GM12878 (cell line): ENCODE measurements around the gene HOXC9. TPM values are rescaled to one million over a fixed set of nuclear protein-coding genes. Genes with fewer than 3 reads are reported as not detected.

Experiments used
- ATAC-seq: fragments of 200-7000 bp; cut with Tn5 transposase; 3 replicates; pipeline ENCODE4 v1.9.1; 2020; ENCODE audit warnings: mild to moderate bottlenecking, moderate library complexity
- BruUV-seq: library from RNA; stranded (reverse); fragments of 400-500 nt; replicated peaks from 2 replicates; lab custom pipeline; 2021; lab: Mats Ljungman, UMichigan
- CTCF ChIA-PET: fragments of 300-600 bp; sonication (Branson Sonifier 250); formaldehyde crosslinking; extraction: SDS; loops from one replicate; lab custom pipeline; 2021; ENCODE audit warnings: inconsistent platforms; lab: Yijun Ruan, JAX
- POLR2A ChIA-PET: fragments of 350-600 bp; formaldehyde crosslinking; extraction: SDS; loops from one replicate; lab custom pipeline; 2021; ENCODE audit warnings: inconsistent platforms; lab: Charles Lee
- RAD21 ChIA-PET: fragments of 300-600 bp; sonication (Branson Sonifier 250); formaldehyde crosslinking; loops from one replicate; lab custom pipeline; 2023; ENCODE audit warnings: antibody characterized with exemption; ENCODE audit not compliant: unreplicated experiment; lab: Charles Lee
- SMC1A ChIA-PET: fragments of 300-600 bp; sonication (Branson Sonifier 250); formaldehyde crosslinking; loops from one replicate; lab custom pipeline; 2023; ENCODE audit not compliant: unreplicated experiment, uncharacterized antibody; lab: Charles Lee
- DNase-seq: peaks from one replicate; pipeline ENCODE4 v3.0.0-alpha.2; 2011; ENCODE audit warnings: low read depth, low spot score
- FAIRE-seq: peaks from 3 replicates; lab custom pipeline; 2011; peaks lifted over from hg19 to GRCh38; lab: Jason Lieb, UNC
- H2AFZ ChIP-seq: 2 replicates; pipeline ENCODE4 v1.6.0; 2011; ENCODE audit warnings: low read depth, low read length, control low read depth; ENCODE audit not compliant: control insufficient read depth
- H3K27ac ChIP-seq: 2 replicates; pipeline ENCODE4 v1.5.1; 2011; ENCODE audit warnings: control low read depth; ENCODE audit not compliant: control insufficient read depth, insufficient read depth
- H3K27me3 ChIP-seq, 2 experiments: replicated peaks in 1 of 2; 2 replicates each; pipeline versions ENCODE4 v1.6.0 to v1.6.1; 2011; ENCODE audit warnings: low read length in 1 of 2; ENCODE audit not compliant: control insufficient read depth in 2 of 2, insufficient read depth in 2 of 2
- H3K36me3 ChIP-seq, 2 experiments: 2 replicates each; pipeline ENCODE4 v1.5.1; 2011; ENCODE audit warnings: low read length in 1 of 2; ENCODE audit not compliant: control insufficient read depth in 2 of 2, insufficient read depth in 2 of 2
- H3K4me1 ChIP-seq: 2 replicates; pipeline ENCODE4 v1.6.1; 2011; ENCODE audit warnings: mild to moderate bottlenecking, low read length, moderate library complexity, mixed read lengths; ENCODE audit not compliant: control insufficient read depth, insufficient read depth
- H3K4me2 ChIP-seq: 2 replicates; pipeline ENCODE4 v1.6.0; 2011; ENCODE audit warnings: control low read depth; ENCODE audit not compliant: control insufficient read depth, insufficient read depth
- H3K4me3 ChIP-seq: fragments of 200-600 bp; sonication (generic); 2 replicates; pipeline ENCODE4 v1.5.1; 2016
- H3K79me2 ChIP-seq: 2 replicates; pipeline ENCODE4 v1.6.0; 2011; ENCODE audit warnings: low read length; ENCODE audit not compliant: control insufficient read depth, insufficient read depth
- H3K9ac ChIP-seq: 2 replicates; pipeline ENCODE4 v1.8.0; 2011; ENCODE audit warnings: low read length, control low read depth, mixed read lengths; ENCODE audit not compliant: control insufficient read depth, insufficient read depth
- H3K9me3 ChIP-seq: replicated peaks from 3 replicates; pipeline ENCODE4 v1.5.1; 2011; ENCODE audit warnings: mild to moderate bottlenecking, low read length; ENCODE audit not compliant: control insufficient read depth, insufficient read depth
- H4K20me1 ChIP-seq: 2 replicates; pipeline ENCODE4 v1.6.0; 2011; ENCODE audit not compliant: control insufficient read depth, insufficient read depth
- ETV6 ChIP-seq, 2 experiments: fragments of 450-650 bp in 1 of 2; IDR thresholded peaks in 1 of 2; conservative IDR thresholded peaks in 1 of 2; 2 replicates each; pipeline ENCODE4 v1.6.1; 2014; ENCODE audit warnings: antibody characterized with exemption in 1 of 2, borderline replicate concordance in 1 of 2, low read depth in 1 of 2, mild to moderate bottlenecking in 1 of 2, moderate library complexity in 1 of 2
- EZH2 ChIP-seq: IDR thresholded peaks from 2 replicates; pipeline ENCODE4 v1.6.1; 2012; ENCODE audit warnings: low read depth, mild to moderate bottlenecking, control low read depth, inconsistent platforms, low read length, borderline replicate concordance; ENCODE audit not compliant: control insufficient read depth
- SIX5 ChIP-seq: IDR thresholded peaks from 2 replicates; pipeline ENCODE4 v1.6.1; 2011; ENCODE audit warnings: mild to moderate bottlenecking, low read depth, low read length, moderate library complexity; ENCODE audit not compliant: severe bottlenecking
- SPI1 ChIP-seq: IDR thresholded peaks from 2 replicates; pipeline ENCODE4 v1.6.1; 2011; ENCODE audit warnings: low read depth, mild to moderate bottlenecking, low read length, moderate library complexity, borderline replicate concordance; ENCODE audit not compliant: insufficient read depth
- STAT3 ChIP-seq: IDR thresholded peaks from 2 replicates; pipeline ENCODE4 v1.6.1; 2011; ENCODE audit warnings: low read depth, low read length, improper control_type of control experiment
- SUZ12 ChIP-seq: fragments of 200-600 bp; sonication (generic); IDR thresholded peaks from one replicate; pipeline ENCODE4 v1.6.1; 2018; ENCODE audit warnings: antibody characterized with exemption, mild to moderate bottlenecking; ENCODE audit not compliant: unreplicated experiment
- WRNIP1 ChIP-seq: IDR thresholded peaks from 2 replicates; pipeline ENCODE4 v1.6.1; 2011; ENCODE audit warnings: low read depth, low read length, improper control_type of control experiment, borderline replicate concordance
- WGBS: methylation state at CpG from one replicate; pipeline ENCODE4 v1.1.6; 2016; ENCODE audit warnings: low lambda C conversion rate; ENCODE audit not compliant: insufficient replicate concordance, insufficient coverage; ENCODE audit errors: missing lambda C conversion rate; 5-methylcytosine and 5-hydroxymethylcytosine counted together
- in situ Hi-C: fragments of 300-500 bp; cut with MboI; formaldehyde crosslinking; loops from 9 replicates; pipeline ENCODE4 v1.14.3; 2018; ENCODE audit warnings: mixed read lengths
- intact Hi-C: fragments of 100-400 bp; cut with micrococcal nuclease; formaldehyde crosslinking; loops from one replicate; pipeline ENCODE4 v1.14.2; 2022; ENCODE audit not compliant: unreplicated experiment
- polyA plus RNA-seq, 11 experiments: library from polyadenylated mRNA; depleted of rRNA in 4 of 11; unstranded in 6 of 11; stranded (reverse) in 5 of 11; fragments of >200 nt; fragmentation: Nextera tagmentation in 4 of 11; fragmentation: Illumina TruSeq in 1 of 11; extraction: Ambion mirVana in 4 of 11; extraction: Trizol in 1 of 11; gene quantifications; 1 replicate in 1 of 11; 2 replicates in 10 of 11; pipeline versions ENCODE4 v1.2.1 to v1.2.3, GENCODE V29; 2011 to 2016; ENCODE audit warnings: inconsistent platforms in 2 of 11, missing spikeins in 2 of 11, low read depth in 1 of 11
- total RNA-seq, 4 experiments: library from RNA; depleted of rRNA in 3 of 4; stranded (reverse); fragments of >200 nt in 3 of 4; fragmentation: Illumina TruSeq in 1 of 4; extraction: Trizol in 1 of 4; gene quantifications; 2 replicates each; pipeline versions ENCODE4 v1.2.1 to v1.2.3, GENCODE V29; 2013 to 2021
- TF ChIP-seq, protein P1 (sequence below): fragments of 450-650 bp; formaldehyde crosslinking; IDR thresholded peaks from 2 replicates; pipeline ENCODE4 v1.4.0; 2020; ENCODE audit warnings: mild to moderate bottlenecking, moderate library complexity
- TF ChIP-seq, protein P2 (sequence below): IDR thresholded peaks from 2 replicates; pipeline ENCODE4 v1.6.1; 2012; ENCODE audit warnings: improper control_type of control experiment, low read depth, low read length; ENCODE audit not compliant: insufficient replicate concordance

HOXC9 gene
- total and polyA plus RNA-seq, 10 of the 15 experiments (the other 5 are each of a cell fraction or from before 2014, with no cell fraction given) = not detected

DNA sequence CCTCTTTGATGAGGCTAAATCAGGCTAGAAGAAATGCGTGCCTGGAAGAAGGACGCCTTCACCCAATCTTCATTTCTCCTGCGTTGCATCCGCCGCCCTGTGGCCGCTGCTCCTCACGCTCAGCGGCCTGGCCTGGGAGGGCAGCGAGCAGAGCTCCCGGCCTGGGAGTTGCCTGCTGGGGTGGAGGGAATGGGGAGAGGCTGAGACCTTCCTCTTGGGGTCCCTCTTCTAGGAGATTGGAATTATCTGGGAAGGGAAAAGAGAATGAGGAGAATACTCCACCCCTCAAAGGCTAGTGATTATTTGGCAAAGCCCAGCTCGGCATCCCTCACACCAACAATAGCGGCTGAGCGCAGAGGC, 47.6 kb upstream of the HOXC9 start (continued):
- TF ChIP-seq, protein P1, sequence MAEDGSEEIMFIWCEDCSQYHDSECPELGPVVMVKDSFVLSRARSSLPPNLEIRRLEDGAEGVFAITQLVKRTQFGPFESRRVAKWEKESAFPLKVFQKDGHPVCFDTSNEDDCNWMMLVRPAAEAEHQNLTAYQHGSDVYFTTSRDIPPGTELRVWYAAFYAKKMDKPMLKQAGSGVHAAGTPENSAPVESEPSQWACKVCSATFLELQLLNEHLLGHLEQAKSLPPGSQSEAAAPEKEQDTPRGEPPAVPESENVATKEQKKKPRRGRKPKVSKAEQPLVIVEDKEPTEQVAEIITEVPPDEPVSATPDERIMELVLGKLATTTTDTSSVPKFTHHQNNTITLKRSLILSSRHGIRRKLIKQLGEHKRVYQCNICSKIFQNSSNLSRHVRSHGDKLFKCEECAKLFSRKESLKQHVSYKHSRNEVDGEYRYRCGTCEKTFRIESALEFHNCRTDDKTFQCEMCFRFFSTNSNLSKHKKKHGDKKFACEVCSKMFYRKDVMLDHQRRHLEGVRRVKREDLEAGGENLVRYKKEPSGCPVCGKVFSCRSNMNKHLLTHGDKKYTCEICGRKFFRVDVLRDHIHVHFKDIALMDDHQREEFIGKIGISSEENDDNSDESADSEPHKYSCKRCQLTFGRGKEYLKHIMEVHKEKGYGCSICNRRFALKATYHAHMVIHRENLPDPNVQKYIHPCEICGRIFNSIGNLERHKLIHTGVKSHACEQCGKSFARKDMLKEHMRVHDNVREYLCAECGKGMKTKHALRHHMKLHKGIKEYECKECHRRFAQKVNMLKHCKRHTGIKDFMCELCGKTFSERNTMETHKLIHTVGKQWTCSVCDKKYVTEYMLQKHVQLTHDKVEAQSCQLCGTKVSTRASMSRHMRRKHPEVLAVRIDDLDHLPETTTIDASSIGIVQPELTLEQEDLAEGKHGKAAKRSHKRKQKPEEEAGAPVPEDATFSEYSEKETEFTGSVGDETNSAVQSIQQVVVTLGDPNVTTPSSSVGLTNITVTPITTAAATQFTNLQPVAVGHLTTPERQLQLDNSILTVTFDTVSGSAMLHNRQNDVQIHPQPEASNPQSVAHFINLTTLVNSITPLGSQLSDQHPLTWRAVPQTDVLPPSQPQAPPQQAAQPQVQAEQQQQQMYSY = no peak
- no peak for TF ChIP-seq SIX5

DNA sequence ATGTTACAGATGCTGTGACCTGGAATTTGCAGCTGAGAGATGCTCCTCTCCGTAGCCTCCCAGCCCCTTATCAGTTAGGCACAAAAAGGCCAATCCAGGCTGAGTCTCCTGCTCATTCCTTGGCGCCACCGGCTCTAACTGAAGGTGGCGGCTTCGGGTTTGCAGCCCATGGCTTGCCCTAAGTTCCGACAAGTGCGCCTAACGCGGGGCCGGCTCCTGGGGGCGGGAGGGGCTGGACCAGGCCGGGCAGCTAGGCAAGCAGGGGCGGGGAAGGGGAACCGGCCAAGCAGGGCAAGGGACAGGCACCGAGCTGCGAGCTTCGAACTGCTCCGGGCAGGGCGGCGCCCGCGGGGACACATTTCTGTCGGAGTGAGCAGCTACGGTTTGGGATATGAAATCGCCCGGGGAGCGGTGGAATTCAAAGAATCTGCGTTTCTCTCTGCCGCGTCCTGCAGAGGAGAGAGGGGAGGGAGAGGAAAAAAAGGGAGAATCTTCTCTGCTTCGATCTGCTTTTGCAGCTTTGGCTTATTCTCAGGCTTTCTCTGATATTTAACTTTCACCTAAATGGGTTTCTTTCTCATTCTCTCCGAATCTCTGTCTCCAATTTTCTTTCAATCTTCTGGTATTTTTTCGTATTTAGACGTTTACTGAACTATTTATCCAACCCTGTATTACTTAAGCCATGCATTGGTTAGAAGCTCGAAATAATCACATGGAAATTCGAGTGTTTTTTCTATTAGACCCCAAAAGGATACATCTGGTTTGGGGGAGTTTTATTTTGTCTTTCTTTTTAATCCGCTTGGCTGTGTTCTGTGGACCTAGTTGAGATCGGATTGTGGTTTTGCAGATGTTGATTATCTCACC, 46.9 kb upstream of the HOXC9 start:
- H3K79me2 ChIP-seq = no peaks in the 10 kb centered on the region
- in situ Hi-C loops = no loop called here
- no peak overlapping the region for H3K4me3 ChIP-seq
- no peak for ATAC-seq
- H4K20me1 ChIP-seq = no peaks in the 10 kb centered on the region
- intact Hi-C loops = no loop called here
- no peak for FAIRE-seq
- H3K4me1 ChIP-seq = no peaks in the 10 kb centered on the region
- BruUV-seq = no TSS peak
- ChIA-PET SMC1A (interaction anchor here (1.3 kb wide), 1 partner anchor 248 kb away, joined by 3 read pairs; no protein-coding TSS in a partner anchor), RAD21 (interaction anchor here (1.3 kb wide), 1 partner anchor 251 kb away, joined by 3 read pairs; no protein-coding TSS in a partner anchor), CTCF (no interaction called here), POLR2A (no interaction called here)
- no peak overlapping the region for H3K9ac ChIP-seq
- 6% methylated on average over 35 of the region's 38 CpGs for WGBS
- no peak for DNase-seq
- no peak overlapping the region for H2AFZ ChIP-seq
- no peak overlapping the region for H3K27ac ChIP-seq
- TF ChIP-seq SPI1 = no peak
- no peak for TF ChIP-seq ETV6 (conservative IDR thresholded peaks at IDR 0.05 in 1 of 2, IDR thresholded peaks at IDR 0.05 in 1 of 2; ENCODE audit: borderline replicate concordance in 1 of 2, low read depth in 1 of 2)
- peak; percentile 78 for TF ChIP-seq SUZ12
- TF ChIP-seq EZH2 = 0 out of 2 replicates have a peak, but pooled peaks have one; percentile 69
- no peak for TF ChIP-seq STAT3
- TF ChIP-seq, protein P2, sequence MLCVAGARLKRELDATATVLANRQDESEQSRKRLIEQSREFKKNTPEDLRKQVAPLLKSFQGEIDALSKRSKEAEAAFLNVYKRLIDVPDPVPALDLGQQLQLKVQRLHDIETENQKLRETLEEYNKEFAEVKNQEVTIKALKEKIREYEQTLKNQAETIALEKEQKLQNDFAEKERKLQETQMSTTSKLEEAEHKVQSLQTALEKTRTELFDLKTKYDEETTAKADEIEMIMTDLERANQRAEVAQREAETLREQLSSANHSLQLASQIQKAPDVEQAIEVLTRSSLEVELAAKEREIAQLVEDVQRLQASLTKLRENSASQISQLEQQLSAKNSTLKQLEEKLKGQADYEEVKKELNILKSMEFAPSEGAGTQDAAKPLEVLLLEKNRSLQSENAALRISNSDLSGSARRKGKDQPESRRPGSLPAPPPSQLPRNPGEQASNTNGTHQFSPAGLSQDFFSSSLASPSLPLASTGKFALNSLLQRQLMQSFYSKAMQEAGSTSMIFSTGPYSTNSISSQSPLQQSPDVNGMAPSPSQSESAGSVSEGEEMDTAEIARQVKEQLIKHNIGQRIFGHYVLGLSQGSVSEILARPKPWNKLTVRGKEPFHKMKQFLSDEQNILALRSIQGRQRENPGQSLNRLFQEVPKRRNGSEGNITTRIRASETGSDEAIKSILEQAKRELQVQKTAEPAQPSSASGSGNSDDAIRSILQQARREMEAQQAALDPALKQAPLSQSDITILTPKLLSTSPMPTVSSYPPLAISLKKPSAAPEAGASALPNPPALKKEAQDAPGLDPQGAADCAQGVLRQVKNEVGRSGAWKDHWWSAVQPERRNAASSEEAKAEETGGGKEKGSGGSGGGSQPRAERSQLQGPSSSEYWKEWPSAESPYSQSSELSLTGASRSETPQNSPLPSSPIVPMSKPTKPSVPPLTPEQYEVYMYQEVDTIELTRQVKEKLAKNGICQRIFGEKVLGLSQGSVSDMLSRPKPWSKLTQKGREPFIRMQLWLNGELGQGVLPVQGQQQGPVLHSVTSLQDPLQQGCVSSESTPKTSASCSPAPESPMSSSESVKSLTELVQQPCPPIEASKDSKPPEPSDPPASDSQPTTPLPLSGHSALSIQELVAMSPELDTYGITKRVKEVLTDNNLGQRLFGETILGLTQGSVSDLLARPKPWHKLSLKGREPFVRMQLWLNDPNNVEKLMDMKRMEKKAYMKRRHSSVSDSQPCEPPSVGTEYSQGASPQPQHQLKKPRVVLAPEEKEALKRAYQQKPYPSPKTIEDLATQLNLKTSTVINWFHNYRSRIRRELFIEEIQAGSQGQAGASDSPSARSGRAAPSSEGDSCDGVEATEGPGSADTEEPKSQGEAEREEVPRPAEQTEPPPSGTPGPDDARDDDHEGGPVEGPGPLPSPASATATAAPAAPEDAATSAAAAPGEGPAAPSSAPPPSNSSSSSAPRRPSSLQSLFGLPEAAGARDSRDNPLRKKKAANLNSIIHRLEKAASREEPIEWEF = no peak
- no peak for TF ChIP-seq WRNIP1
- H3K36me3 ChIP-seq = no peaks in the 10 kb centered on the region
- peaks cover 41 to 56% of the 10 kb centered on the region in 2 experiments for H3K27me3 ChIP-seq
- H3K9me3 ChIP-seq = no peaks in the 10 kb centered on the region
- H3K4me2 ChIP-seq = no peak overlapping the region
